Stimulated activated CD4-positive, alpha-beta T cell treated with anti-CD3 and anti-CD28 coated beads, TNF-alpha, amount 100 ng/mL, for 1 hour (primary cell): Measurements from ENCODE around the gene ZCRB1.

Source experiments
- DNase-seq, 3 donors: peaks; one replicate each; pipeline ENCODE4 v3.0.0-alpha.2; 2020; ENCODE audit warnings: low read depth in 3 of 3, low spot score in 1 of 3

The ZCRB1 gene

GRCh38 chr12:42281844-42282243 is 44.0 kb downstream of the ZCRB1 start:
- DNase-seq, result no peak

DNA sequence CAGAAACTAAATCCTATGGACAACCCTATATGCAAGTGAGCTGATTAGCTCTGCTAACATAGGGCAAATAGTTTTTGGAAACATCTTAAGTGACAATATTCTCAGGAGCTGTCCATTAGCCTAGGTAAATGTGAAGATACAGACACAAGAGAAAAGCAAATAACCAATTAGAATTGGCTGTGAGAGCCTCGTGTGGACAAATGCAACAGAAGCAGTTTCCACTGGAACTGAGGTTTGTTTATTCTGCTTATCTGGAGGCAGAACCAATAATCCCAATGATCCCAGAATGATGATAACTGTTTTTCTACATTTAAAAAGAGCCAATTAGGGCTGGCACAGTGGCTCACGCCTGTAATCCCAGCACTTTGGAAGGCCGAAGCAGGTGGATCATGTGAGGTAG is 44.6 kb downstream of the ZCRB1 start:
- no peak for DNase-seq

GRCh38 chr12:42278128-42278510 is 47.8 kb downstream of the ZCRB1 start:
- no peak for DNase-seq

DNA sequence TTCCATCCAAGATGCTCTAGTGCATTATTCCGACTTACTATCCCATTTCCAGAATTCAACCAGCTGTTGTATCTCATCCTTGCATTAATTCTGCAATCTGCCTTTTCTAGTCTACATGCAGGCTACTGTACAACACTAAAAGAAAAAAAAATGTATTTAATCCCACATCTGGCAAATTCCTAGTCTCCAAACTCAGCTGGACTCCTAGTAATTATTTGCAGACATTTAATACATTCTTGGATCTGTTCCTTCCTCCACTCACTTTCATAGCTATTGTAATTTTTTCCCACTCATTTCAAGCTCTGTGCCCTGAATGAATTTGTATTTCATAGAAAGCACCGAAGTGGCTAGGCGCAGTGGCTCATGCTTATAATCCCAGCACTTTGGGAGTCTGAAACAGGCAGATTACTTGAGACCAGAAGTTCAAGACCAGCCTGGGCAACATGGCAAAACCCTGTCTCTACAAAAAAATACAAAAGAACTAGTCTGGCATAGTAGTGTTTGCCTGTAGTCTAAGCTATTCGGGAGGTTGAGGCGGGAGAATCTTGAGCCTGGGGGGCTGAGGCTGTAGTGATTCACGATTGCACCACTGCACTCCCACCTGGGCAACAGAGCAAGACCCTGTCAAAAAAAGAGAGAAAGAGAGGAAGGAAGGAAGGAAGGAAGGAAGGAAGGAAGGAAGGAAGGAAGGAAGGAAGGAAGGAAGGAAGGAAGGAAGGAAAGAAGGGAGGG is 48.3 kb downstream of the ZCRB1 start:
- DNase-seq, result no peak

GRCh38 chr12:42275499-42275898 is 50.4 kb downstream of the ZCRB1 start:
- DNase-seq, result no peak

- no peak for DNase-seq
Observed at GRCh38 chr12:42273706-42274105, 52.2 kb downstream of the ZCRB1 start.

DNA sequence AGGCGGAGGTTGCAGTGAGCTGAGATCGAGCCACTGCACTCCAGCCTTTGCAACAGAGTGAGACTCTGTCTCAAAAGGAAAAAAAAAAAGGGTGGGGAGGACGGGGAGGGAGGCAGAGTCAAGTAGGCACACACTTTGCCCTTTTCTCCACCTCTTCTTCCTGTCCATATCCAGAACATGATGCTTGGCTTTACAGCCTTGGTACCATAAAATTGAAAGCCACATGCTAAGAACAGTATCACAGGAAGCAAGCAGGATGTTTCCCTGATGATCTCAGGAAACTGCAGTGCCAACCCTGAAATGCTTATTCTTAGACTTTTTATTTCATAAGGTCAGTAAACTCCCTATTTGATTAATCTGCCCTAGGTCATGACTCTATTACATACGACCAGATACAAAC is 55.3 kb downstream of the ZCRB1 start:
- no peak for DNase-seq

DNA sequence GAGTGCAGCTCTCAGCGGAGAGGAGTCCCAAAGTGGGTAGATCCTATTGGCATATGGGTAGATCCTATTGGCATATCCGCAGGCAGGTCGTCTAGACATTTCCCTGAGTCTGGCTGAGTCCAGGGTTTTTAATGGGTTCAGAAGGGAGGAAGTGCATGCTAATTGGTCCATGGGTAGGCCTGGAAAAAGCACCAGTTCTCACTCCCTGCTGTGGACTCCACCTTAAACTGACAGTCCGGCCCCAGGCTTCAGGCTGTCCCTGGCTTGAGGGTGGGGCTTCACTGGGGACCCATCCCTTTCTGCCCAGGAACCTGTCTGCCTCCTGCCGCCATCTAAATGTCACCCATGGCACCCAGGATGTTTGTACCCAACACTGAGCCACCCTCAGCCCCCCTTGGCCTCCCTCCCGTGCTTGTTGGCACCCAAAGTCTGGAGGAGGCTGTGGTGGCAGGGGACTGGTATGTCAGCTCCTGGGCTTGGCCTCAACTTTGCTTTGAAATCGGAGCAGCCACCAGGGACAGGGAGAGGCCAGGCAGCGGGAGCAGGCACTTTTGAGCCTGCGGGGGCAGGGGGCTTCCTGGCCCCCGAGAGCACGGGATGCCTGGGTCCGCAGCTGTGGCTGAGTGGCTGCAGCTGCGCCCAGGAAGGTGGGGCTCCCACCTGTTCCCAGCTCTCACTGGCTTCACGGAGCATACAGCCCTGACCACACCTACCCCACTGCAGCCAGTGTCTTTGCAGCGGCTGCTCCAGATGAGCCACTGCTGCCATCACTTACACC is 58.3 kb downstream of the ZCRB1 start:
- no peak for DNase-seq

DNA sequence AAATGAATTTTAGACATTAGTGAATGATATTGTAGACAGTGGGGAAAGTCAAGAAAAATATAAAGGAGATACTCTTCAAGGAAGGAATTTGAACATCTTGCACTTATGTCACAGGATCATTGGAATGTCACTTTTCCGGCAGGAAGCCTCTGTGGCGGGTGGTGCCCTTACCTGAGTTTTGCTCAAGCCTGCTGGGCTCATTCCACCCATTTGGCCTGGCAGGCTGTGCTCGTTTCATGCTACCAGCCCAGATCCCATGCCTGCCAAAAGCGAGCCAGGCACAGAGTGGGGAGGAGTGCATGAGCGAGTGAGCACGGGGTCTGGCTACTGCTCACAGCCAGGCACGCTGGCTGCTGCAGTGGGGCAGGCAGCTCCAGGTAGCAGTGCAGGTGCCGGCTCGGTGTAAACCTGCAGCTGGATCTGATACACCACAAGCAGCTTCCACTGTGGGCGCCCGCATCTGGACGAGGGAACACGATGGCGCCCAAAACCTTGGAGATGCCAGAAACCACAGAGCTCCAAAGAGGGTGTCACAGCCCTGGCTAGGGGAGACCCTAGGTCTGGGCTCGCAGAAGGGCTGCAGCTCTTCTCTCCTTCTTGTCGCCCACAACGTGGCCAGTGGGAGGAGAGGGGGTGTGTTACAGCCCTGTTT is 59.2 kb downstream of the ZCRB1 start:
- no peak for DNase-seq

- DNase-seq, result no peak
Observed at GRCh38 chr12:42262271-42262670, 63.6 kb downstream of the ZCRB1 start.
